Naive thymus-derived CD4-positive, alpha-beta T cell (primary cell): ENCODE results near the gene ZDHHC14. TPM values are rescaled to one million over a fixed set of nuclear protein-coding genes. Genes with fewer than 3 reads are reported as not detected.

Source experiments
- ATAC-seq: fragments of 150-1000 bp; cut with Tn5 transposase; 2 replicates; pipeline ENCODE4 v1.10.0; 2021; ENCODE audit warnings: mild to moderate bottlenecking, moderate library complexity
- CTCF ChIA-PET: fragments of 350-600 bp; sonication (Branson Sonifier 250); formaldehyde crosslinking; loops from one replicate; lab custom pipeline; 2021; ENCODE audit warnings: antibody characterized with exemption; lab: Charles Lee
- POLR2A ChIA-PET: fragments of 350-600 bp; sonication (Branson Sonifier 250); formaldehyde crosslinking; loops from one replicate; lab custom pipeline; 2021; ENCODE audit warnings: antibody characterized with exemption, inconsistent platforms; lab: Charles Lee
- DNase-seq, 9 donors: peaks; one replicate each; pipeline versions ENCODE4 v3.0.0 to v3.0.0-alpha.2; 2020 to 2022; ENCODE audit warnings: mixed read lengths in 1 of 9
- H3K27ac ChIP-seq: one replicate; pipeline ENCODE4 v1.7.0; 2013; ENCODE audit warnings: mild to moderate bottlenecking, low read depth, low read length, moderate library complexity
- H3K27me3 ChIP-seq, 2 donors: one replicate each; pipeline ENCODE4 v1.7.0; 2013; ENCODE audit warnings: low read length in 2 of 2, mild to moderate bottlenecking in 2 of 2, moderate library complexity in 2 of 2; ENCODE audit not compliant: control insufficient read depth in 2 of 2, insufficient read depth in 2 of 2
- H3K36me3 ChIP-seq, 3 experiments: 1 replicate in 2 of 3; 2 replicates in 1 of 3; pipeline ENCODE4 v1.7.0; 2013; ENCODE audit warnings: low read length in 3 of 3, mild to moderate bottlenecking in 3 of 3, moderate library complexity in 1 of 3; ENCODE audit not compliant: insufficient read depth in 3 of 3, control insufficient read depth in 2 of 3
- H3K4me1 ChIP-seq, 2 donors: one replicate each; pipeline ENCODE4 v1.7.0; 2013; ENCODE audit warnings: low read length in 2 of 2, mild to moderate bottlenecking in 2 of 2, moderate library complexity in 1 of 2; ENCODE audit not compliant: control insufficient read depth in 2 of 2, insufficient read depth in 2 of 2
- H3K4me3 ChIP-seq: 2 replicates; pipeline ENCODE4 v1.7.0; 2013; ENCODE audit warnings: mild to moderate bottlenecking, low read length
- H3K9me3 ChIP-seq, 3 experiments: 1 replicate in 2 of 3; 2 replicates in 1 of 3; pipeline ENCODE4 v1.7.0; 2013; ENCODE audit warnings: low read length in 3 of 3; ENCODE audit not compliant: control insufficient read depth in 2 of 3
- H3K27ac Mint-ChIP-seq, 9 donors: one replicate each; pipeline ENCODE4 v1.8.0; 2020 to 2022; ENCODE audit warnings: mixed read lengths in 9 of 9, mild to moderate bottlenecking in 8 of 9, moderate library complexity in 5 of 9, inconsistent platforms in 2 of 9
- H3K27me3 Mint-ChIP-seq, 5 donors: one replicate each; pipeline ENCODE4 v1.8.0; 2021 to 2022; ENCODE audit warnings: mixed read lengths in 5 of 5, mild to moderate bottlenecking in 1 of 5
- H3K36me3 Mint-ChIP-seq, 5 donors: one replicate each; pipeline ENCODE4 v1.8.0; 2020 to 2022; ENCODE audit warnings: mixed read lengths in 5 of 5, mild to moderate bottlenecking in 3 of 5, inconsistent platforms in 1 of 5
- H3K4me1 Mint-ChIP-seq, 7 donors: one replicate each; pipeline ENCODE4 v1.8.0; 2020 to 2022; ENCODE audit warnings: mixed read lengths in 7 of 7, mild to moderate bottlenecking in 3 of 7, inconsistent platforms in 1 of 7
- H3K4me3 Mint-ChIP-seq, 10 donors: one replicate each; pipeline ENCODE4 v1.8.0; 2020 to 2022; ENCODE audit warnings: mild to moderate bottlenecking in 10 of 10, mixed read lengths in 10 of 10, moderate library complexity in 6 of 10, inconsistent platforms in 2 of 10
- H3K9me3 Mint-ChIP-seq, 11 donors: one replicate each; pipeline ENCODE4 v1.8.0; 2020 to 2022; ENCODE audit warnings: mixed read lengths in 11 of 11, mild to moderate bottlenecking in 4 of 11, inconsistent platforms in 1 of 11, moderate library complexity in 1 of 11
- intact Hi-C, 2 donors: fragments of 100-400 bp; cut with micrococcal nuclease; formaldehyde crosslinking; loops; one replicate each; pipeline ENCODE4 v1.15.1; 2023
- microRNA-seq: library from miRNA; unstranded; fragments of <30 nt; microRNA quantifications from one replicate; pipeline ENCODE4 v1.2.0, GENCODE V29; 2022; ENCODE audit warnings: borderline microRNAs expressed
- polyA plus RNA-seq, 2 donors: library from polyadenylated mRNA; unstranded; fragments of 300-500 nt; fragmentation: Illumina TruSeq; gene quantifications; one replicate each; pipeline ENCODE4 v1.2.3, GENCODE V29; 2021
- total RNA-seq, 6 experiments: library from RNA in 5 of 6; stranded (reverse) in 5 of 6; gene quantifications; 1 replicate in 5 of 6; 2 replicates in 1 of 6; pipeline ENCODE4 v1.2.3 and lab custom pipeline; 2021 to 2026

The ZDHHC14 gene
- total and polyA plus RNA-seq, 7 experiments from 2014 or later = 0.13 to 18.2 (median 0.95) TPM

DNA sequence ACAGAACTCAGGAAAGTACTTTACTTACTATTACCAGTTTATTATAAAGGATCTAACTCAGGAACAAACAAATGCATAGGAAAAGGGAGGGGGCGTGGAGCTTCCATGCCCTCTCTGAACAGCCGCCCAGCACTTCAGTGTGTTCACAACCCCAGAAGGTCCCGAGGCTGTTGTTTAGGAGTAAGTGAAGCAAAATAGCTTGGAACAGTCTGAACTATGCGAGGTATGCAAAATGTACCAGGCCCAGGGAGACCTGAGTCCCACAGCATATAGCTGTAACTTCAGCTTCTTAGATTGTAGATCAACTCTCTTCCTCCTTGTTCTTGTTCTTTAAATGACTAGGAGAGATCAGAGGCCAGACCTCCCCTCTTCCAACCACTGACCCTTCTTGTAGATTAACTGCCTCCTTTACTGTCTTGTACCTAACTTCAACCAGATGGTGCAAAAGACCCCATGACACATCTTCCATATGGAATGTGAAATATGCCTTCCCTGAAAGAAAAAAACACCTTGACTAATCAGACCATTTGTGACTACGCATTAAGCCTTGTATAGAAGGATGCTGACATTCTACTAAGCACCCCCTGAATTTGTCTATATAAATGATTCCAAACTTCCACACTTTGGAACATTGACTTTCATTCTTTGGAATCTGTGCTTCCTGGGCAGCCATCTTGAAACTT is 343.3 kb downstream of the ZDHHC14 start:
- H3K27ac ChIP-seq = no peak overlapping the region
- Mint-ChIP-seq H3K4me1 (peaks cover 0 to 2% (median 0%) of the 10 kb centered on the region in 7 donors), H3K9me3 (peaks cover 4 to 27% (median 16%) of the 10 kb centered on the region in 11 donors), H3K4me3 (no peak overlapping the region), H3K27me3 (peaks cover 0 to 18% (median 0%) of the 10 kb centered on the region in 5 donors), H3K27ac (peak overlapping the region in 1 of 9 donors; percentile 31), H3K36me3 (peaks cover 4 to 13% (median 5%) of the 10 kb centered on the region in 5 donors)
- ChIA-PET POLR2A (no interaction called here), CTCF (no interaction called here)
- peaks cover 0 to 14% (median 4%) of the 10 kb centered on the region in 3 experiments for H3K9me3 ChIP-seq
- no peaks in the 10 kb centered on the region for H3K4me1 ChIP-seq
- H3K36me3 ChIP-seq = no peaks in the 10 kb centered on the region
- ATAC-seq (no peak), DNase-seq (no peak)
- H3K27me3 ChIP-seq = no peaks in the 10 kb centered on the region
- intact Hi-C loops = no loop called here
- no peak overlapping the region for H3K4me3 ChIP-seq

DNA sequence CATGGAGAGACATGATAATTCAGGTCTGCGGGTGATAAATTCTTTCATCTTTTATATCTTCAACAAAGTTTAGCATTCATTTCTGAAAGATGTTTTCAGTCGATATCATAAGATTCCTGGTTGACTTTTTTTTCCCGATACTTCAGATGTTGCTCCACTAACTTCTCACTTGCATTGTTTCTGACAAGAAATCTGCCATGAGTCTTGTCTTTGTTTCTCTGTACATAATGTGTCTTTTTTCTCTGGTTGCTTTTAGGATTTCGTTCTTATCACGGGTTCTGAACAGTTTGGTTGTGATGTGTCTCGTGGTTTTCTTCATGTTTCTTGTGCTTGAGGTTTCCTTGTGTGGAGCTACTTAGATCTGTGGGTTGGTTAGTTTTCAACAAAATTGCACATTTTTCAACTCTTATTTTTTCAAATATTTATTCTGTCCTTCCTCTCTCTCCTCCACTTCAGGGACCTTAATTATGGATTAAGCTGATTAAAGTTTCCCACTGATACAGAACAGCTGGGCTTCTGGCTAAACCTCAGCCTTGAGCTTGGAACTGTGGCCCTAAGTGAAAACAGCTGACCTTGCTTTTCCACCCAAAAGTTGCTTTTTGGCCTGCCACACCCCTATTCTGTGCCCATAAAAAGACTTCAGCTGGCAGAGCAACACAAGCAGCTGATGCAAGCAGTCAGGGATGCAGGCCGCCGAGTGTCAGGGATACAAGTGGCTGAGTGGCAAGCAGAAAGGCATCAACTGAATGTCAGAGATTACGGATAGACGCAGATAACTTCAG is 344.2 kb downstream of the ZDHHC14 start:
- POLR2A ChIA-PET = no interaction called here
- ATAC-seq = no peak

DNA sequence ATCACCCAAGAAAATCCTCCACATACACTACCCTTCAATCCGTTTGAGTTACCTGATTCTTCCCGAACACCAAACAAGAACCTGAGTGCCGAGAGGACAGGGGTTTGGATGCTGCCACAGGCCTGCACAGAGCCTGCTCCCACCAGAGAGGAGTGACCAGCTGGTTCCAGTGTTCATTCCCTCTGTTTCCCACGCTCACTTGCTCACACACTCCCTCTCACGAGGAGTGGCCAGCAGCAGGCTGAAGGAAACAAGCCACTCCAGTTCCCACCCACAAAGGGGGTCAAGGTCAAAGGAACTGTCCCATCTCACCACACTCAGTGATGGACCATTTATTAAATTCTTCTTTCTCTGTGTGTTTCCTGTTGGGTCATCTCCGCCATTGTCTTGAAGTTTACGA is 344.8 kb downstream of the ZDHHC14 start:
- DNase-seq = no peak
- no peak for ATAC-seq
- H3K27ac ChIP-seq = no peak overlapping the region
- H3K9me3 ChIP-seq = peaks cover 0 to 14% (median 4%) of the 10 kb centered on the region in 3 experiments
- Mint-ChIP-seq H3K9me3 (peaks cover 4 to 27% (median 16%) of the 10 kb centered on the region in 11 donors), H3K27ac (no peak overlapping the region), H3K36me3 (peaks cover 4 to 13% (median 5%) of the 10 kb centered on the region in 5 donors), H3K4me3 (no peak overlapping the region), H3K4me1 (no peaks in the 10 kb centered on the region), H3K27me3 (peaks cover 0 to 18% (median 0%) of the 10 kb centered on the region in 5 donors)
- ChIA-PET CTCF (no interaction called here), POLR2A (no interaction called here)
- H3K36me3 ChIP-seq = no peaks in the 10 kb centered on the region
- no peaks in the 10 kb centered on the region for H3K4me1 ChIP-seq
- no peaks in the 10 kb centered on the region for H3K27me3 ChIP-seq
- intact Hi-C loops = no loop called here
- no peak overlapping the region for H3K4me3 ChIP-seq

More for the DNA sequence above, 344.2 kb downstream of the ZDHHC14 start:
- Mint-ChIP-seq H3K27me3 (peaks cover 0 to 18% (median 0%) of the 10 kb centered on the region in 5 donors), H3K27ac (peak overlapping the region in 1 of 9 donors; percentile 7), H3K9me3 (peaks cover 4 to 27% (median 16%) of the 10 kb centered on the region in 11 donors), H3K4me1 (no peaks in the 10 kb centered on the region), H3K4me3 (no peak overlapping the region), H3K36me3 (peaks cover 4 to 13% (median 5%) of the 10 kb centered on the region in 5 donors)
- Histone ChIP-seq H3K36me3 (no peaks in the 10 kb centered on the region), H3K27me3 (no peaks in the 10 kb centered on the region), H3K9me3 (peaks cover 0 to 14% (median 4%) of the 10 kb centered on the region in 3 experiments), H3K4me1 (no peaks in the 10 kb centered on the region), H3K4me3 (no peak overlapping the region), H3K27ac (no peak overlapping the region)
- CTCF ChIA-PET = no interaction called here
- DNase-seq = peak in 2 of 9 donors; percentile 3 to 15
- intact Hi-C loops = no loop called here

DNA sequence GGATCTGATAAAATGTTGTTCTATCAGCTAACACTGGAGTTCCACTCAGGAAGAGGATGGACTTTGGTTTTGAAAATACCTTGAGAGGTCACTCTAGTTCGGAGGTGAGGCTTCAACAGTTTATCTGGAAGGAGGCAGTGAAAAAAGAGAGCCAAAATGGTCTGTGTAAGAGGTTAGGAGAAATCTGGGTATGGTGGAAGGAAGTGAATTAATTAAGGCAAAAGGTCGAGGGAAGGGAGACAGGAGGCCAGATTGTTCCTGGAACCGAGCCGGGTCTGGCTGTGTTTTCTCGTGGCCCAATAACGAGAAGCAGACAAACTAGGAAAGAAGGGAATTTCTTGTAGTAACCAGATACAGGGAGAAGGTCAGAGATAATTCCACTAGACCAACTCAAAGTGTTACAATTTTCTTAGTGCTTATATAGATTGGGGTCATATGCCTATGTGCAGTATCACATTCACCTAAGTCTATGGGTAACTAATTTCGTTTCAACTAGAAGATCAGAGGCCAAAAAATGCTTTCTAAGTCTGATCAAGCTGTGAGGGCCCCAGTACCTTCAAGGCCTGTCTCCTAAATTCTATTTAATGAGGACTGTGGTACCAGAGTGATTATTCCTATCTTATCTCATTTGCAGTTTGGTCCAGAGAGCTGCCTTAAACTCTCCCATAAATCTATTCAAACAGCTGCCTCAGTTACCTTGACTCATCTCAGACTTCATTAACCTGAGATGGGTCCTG is 346.1 kb downstream of the ZDHHC14 start:
- peaks cover 0 to 14% (median 4%) of the 10 kb centered on the region in 3 experiments for H3K9me3 ChIP-seq
- peaks cover 4 to 13% (median 5%) of the 10 kb centered on the region in 5 donors for H3K36me3 Mint-ChIP-seq
- no peaks in the 10 kb centered on the region for H3K27me3 ChIP-seq
- peaks cover 0 to 18% (median 0%) of the 10 kb centered on the region in 5 donors for H3K27me3 Mint-ChIP-seq
- H3K4me3 ChIP-seq = no peak overlapping the region
- intact Hi-C loops = no loop called here
- ChIA-PET POLR2A (no interaction called here), CTCF (no interaction called here)
- H3K27ac Mint-ChIP-seq = no peak overlapping the region
- peaks cover 4 to 27% (median 16%) of the 10 kb centered on the region in 11 donors for H3K9me3 Mint-ChIP-seq
- H3K36me3 ChIP-seq = no peaks in the 10 kb centered on the region
- DNase-seq (no peak), ATAC-seq (no peak)
- no peaks in the 10 kb centered on the region for H3K4me1 ChIP-seq
- no peaks in the 10 kb centered on the region for H3K4me1 Mint-ChIP-seq
- H3K4me3 Mint-ChIP-seq = peak overlapping the region in 1 of 10 donors; percentile 20
- H3K27ac ChIP-seq = no peak overlapping the region

Small RNA genes lying within 50 kb of the gene (microRNA-seq; reads per million reads assigned to microRNA genes)
- not detected for gene MIR3692

Other genes with a start within 250 kb of the ZDHHC14 start
- 10 to 100 TPM; 11.6 to 15.6 (median 13.2) TPM for gene TMEM242, start 57.7 kb upstream of the ZDHHC14 start, total RNA-seq
- gene TMEM242, start 57.7 kb upstream of the ZDHHC14 start, polyA plus RNA-seq = 10 to 100 TPM in 1 of 2 donors, 1 to 10 TPM in 1; 6.6 to 12.8 TPM